Measurements from ENCODE around the gene CCNJL. TPM values are rescaled to one million over a fixed set of nuclear protein-coding genes. Genes with fewer than 3 reads are reported as not detected.

Gene CCNJL
- total RNA-seq, 1 donor from 2014 or later: 29.0 TPM

GRCh38 chr5:160231783-160232342, 80.5 kb downstream of the CCNJL start:
- Mint-ChIP-seq H3K4me1 (ENCODE audit: low read depth) (no peaks in the 10 kb centered on the region), H3K27ac (no peak overlapping the region), H3K27me3 (no peaks in the 10 kb centered on the region), H3K36me3 (ENCODE audit: insufficient read depth) (no peaks in the 10 kb centered on the region), H3K4me3 (ENCODE audit: low read depth) (no peak overlapping the region), H3K9me3 (ENCODE audit: low read depth) (no peaks in the 10 kb centered on the region)
- no peak for DNase-seq (ENCODE audit: low spot score, unreplicated experiment)
- no peak for TF ChIP-seq CTCF (IDR thresholded peaks at IDR 0.05; ENCODE audit: unreplicated experiment)

- no peak for DNase-seq (ENCODE audit: low spot score, unreplicated experiment)
- no peaks in the 10 kb centered on the region for H3K36me3 Mint-ChIP-seq (ENCODE audit: insufficient read depth)
- no peaks in the 10 kb centered on the region for H3K9me3 Mint-ChIP-seq (ENCODE audit: low read depth)
- no peak overlapping the region for H3K4me3 Mint-ChIP-seq (ENCODE audit: low read depth)
- no peaks in the 10 kb centered on the region for H3K4me1 Mint-ChIP-seq (ENCODE audit: low read depth)
- TF ChIP-seq CTCF (IDR thresholded peaks at IDR 0.05; ENCODE audit: unreplicated experiment): no peak
- no peaks in the 10 kb centered on the region for H3K27me3 Mint-ChIP-seq
- no peak overlapping the region for H3K27ac Mint-ChIP-seq
Measured at GRCh38 chr5:160230686-160231527, 81.5 kb downstream of the CCNJL start.

GRCh38 chr5:160229190-160229742, 83.1 kb downstream of the CCNJL start, which contains the start of gene FABP6:
Gene FABP6 (plus strand): TSS chr5:160229506. CDS start chr5:160229558, 52 bp downstream.
- TF ChIP-seq CTCF (IDR thresholded peaks at IDR 0.05; ENCODE audit: unreplicated experiment): no peak
- H3K9me3 Mint-ChIP-seq (ENCODE audit: low read depth): no peaks in the 10 kb centered on the region
- DNase-seq (ENCODE audit: low spot score, unreplicated experiment): no peak
- H3K27ac Mint-ChIP-seq: no peak within 1 kb of the TSS
- no peaks in the 10 kb centered on the region for H3K27me3 Mint-ChIP-seq
- H3K4me3 Mint-ChIP-seq (ENCODE audit: low read depth): no peak within 1 kb of the TSS
- no peaks in the 10 kb centered on the region for H3K36me3 Mint-ChIP-seq (ENCODE audit: insufficient read depth)
- H3K4me1 Mint-ChIP-seq (ENCODE audit: low read depth): no peaks in the 10 kb centered on the region

- no peak for TF ChIP-seq CTCF (IDR thresholded peaks at IDR 0.05; ENCODE audit: unreplicated experiment)
- Mint-ChIP-seq H3K4me3 (ENCODE audit: low read depth) (no peak overlapping the region), H3K27me3 (no peaks in the 10 kb centered on the region), H3K27ac (no peak overlapping the region), H3K9me3 (ENCODE audit: low read depth) (no peaks in the 10 kb centered on the region), H3K36me3 (ENCODE audit: insufficient read depth) (no peaks in the 10 kb centered on the region), H3K4me1 (ENCODE audit: low read depth) (no peaks in the 10 kb centered on the region)
- no peak for DNase-seq (ENCODE audit: low spot score, unreplicated experiment)
Measured at GRCh38 chr5:160227012-160227411, 85.4 kb downstream of the CCNJL start.

GRCh38 chr5:160221082-160221481, 91.3 kb downstream of the CCNJL start:
- no peaks in the 10 kb centered on the region for H3K9me3 Mint-ChIP-seq (ENCODE audit: low read depth)
- H3K36me3 Mint-ChIP-seq (ENCODE audit: insufficient read depth): no peaks in the 10 kb centered on the region
- H3K4me1 Mint-ChIP-seq (ENCODE audit: low read depth): no peaks in the 10 kb centered on the region
- TF ChIP-seq CTCF (IDR thresholded peaks at IDR 0.05; ENCODE audit: unreplicated experiment): no peak
- DNase-seq (ENCODE audit: low spot score, unreplicated experiment): no peak
- H3K27me3 Mint-ChIP-seq: no peaks in the 10 kb centered on the region
- H3K4me3 Mint-ChIP-seq (ENCODE audit: low read depth): no peak overlapping the region
- no peak overlapping the region for H3K27ac Mint-ChIP-seq
